H1 (cell line): ENCODE data around the gene PGAM5. TPM values are rescaled to one million over a fixed set of nuclear protein-coding genes. Genes with fewer than 3 reads are reported as not detected.

Source experiments
- CTCF ChIA-PET: fragments of 300-600 bp; sonication (Branson Sonifier 250); formaldehyde crosslinking; loops from one replicate; lab custom pipeline; 2021; ENCODE audit not compliant: partially characterized antibody; lab: Charles Lee
- POLR2A ChIA-PET: fragments of 300-600 bp; sonication (Branson Sonifier 250); formaldehyde crosslinking; loops from one replicate; lab custom pipeline; 2021; ENCODE audit warnings: inconsistent platforms; ENCODE audit not compliant: partially characterized antibody; lab: Charles Lee
- DNase-seq, 2 experiments: peaks; one replicate each; pipeline versions ENCODE4 v3.0.0 to v3.0.0-alpha.2; 2010 to 2022; ENCODE audit warnings: low spot score in 2 of 2, low read depth in 1 of 2, mixed read lengths in 1 of 2
- FAIRE-seq: peaks from 2 replicates; lab custom pipeline; 2011; peaks lifted over from hg19 to GRCh38; lab: Jason Lieb, UNC
- H2AFZ ChIP-seq: 2 replicates; pipeline ENCODE4 v1.8.1; 2012; ENCODE audit warnings: low read length, inconsistent platforms
- H2AK5ac ChIP-seq: 2 replicates; pipeline ENCODE4 v1.6.1; 2013; ENCODE audit warnings: low read depth, low read length
- H2BK120ac ChIP-seq: replicated peaks from 2 replicates; pipeline ENCODE3; 2013; ENCODE audit warnings: low read depth, low read length, inconsistent platforms
- H2BK12ac ChIP-seq: 2 replicates; pipeline ENCODE4 v1.6.1; 2013; ENCODE audit warnings: low read depth, low read length
- H2BK15ac ChIP-seq: 2 replicates; pipeline ENCODE4 v1.6.1; 2013; ENCODE audit warnings: low read length
- H2BK20ac ChIP-seq: 2 replicates; pipeline ENCODE4 v1.6.1; 2013; ENCODE audit warnings: low read length
- H2BK5ac ChIP-seq: 2 replicates; pipeline ENCODE4 v1.6.1; 2013; ENCODE audit warnings: low read depth, low read length
- H3K14ac ChIP-seq: 2 replicates; pipeline ENCODE4 v1.6.1; 2013; ENCODE audit warnings: inconsistent platforms; ENCODE audit not compliant: insufficient read length
- H3K18ac ChIP-seq: 2 replicates; pipeline ENCODE4 v1.6.1; 2013; ENCODE audit warnings: low read length; ENCODE audit errors: extremely low read depth
- H3K23ac ChIP-seq: 2 replicates; pipeline ENCODE4 v1.6.1; 2013; ENCODE audit warnings: inconsistent platforms; ENCODE audit not compliant: insufficient read length
- H3K23me2 ChIP-seq: 2 replicates; pipeline ENCODE4 v1.6.1; 2013; ENCODE audit warnings: low read depth, low read length
- H3K27ac ChIP-seq: 2 replicates; pipeline ENCODE4 v1.6.1; 2011; ENCODE audit warnings: low read depth, low read length, inconsistent platforms
- H3K27me3 ChIP-seq, 4 experiments: replicated peaks in 1 of 4; 1 replicate in 1 of 4; 2 replicates in 3 of 4; pipeline versions ENCODE4 v1.6.1 to v1.8.1; 2011 to 2013; ENCODE audit warnings: low read length in 3 of 4, mild to moderate bottlenecking in 3 of 4, inconsistent platforms in 2 of 4, mixed read lengths in 2 of 4, moderate library complexity in 1 of 4; ENCODE audit not compliant: control insufficient read depth in 3 of 4, insufficient read depth in 3 of 4; ENCODE audit errors: extremely low read depth in 1 of 4
- H3K36me3 ChIP-seq, 4 experiments: 2 replicates each; pipeline versions ENCODE4 v1.6.1 to v1.8.1; 2011 to 2013; ENCODE audit warnings: mild to moderate bottlenecking in 4 of 4, low read length in 3 of 4, moderate library complexity in 2 of 4, control low read depth in 1 of 4, inconsistent platforms in 1 of 4; ENCODE audit not compliant: insufficient read depth in 4 of 4, control insufficient read depth in 2 of 4
- H3K4ac ChIP-seq: replicated peaks from 2 replicates; pipeline ENCODE3; 2013; ENCODE audit warnings: low read length, low read depth, mixed read lengths, inconsistent platforms; ENCODE audit not compliant: insufficient read length
- H3K4me1 ChIP-seq, 4 experiments: replicated peaks in 1 of 4; 1 replicate in 1 of 4; 2 replicates in 3 of 4; pipeline versions ENCODE4 v1.6.1 to v1.8.1; 2011 to 2013; ENCODE audit warnings: low read length in 3 of 4, inconsistent platforms in 2 of 4, mixed read lengths in 1 of 4; ENCODE audit not compliant: insufficient read depth in 4 of 4, control insufficient read depth in 3 of 4
- H3K4me2 ChIP-seq, 2 experiments: 2 replicates each; pipeline versions ENCODE4 v1.6.1 to v1.8.1; 2011 to 2013; ENCODE audit warnings: low read depth in 2 of 2, low read length in 2 of 2, control low read depth in 1 of 2, inconsistent platforms in 1 of 2, mild to moderate bottlenecking in 1 of 2; ENCODE audit not compliant: insufficient read depth in 1 of 2
- H3K4me3 ChIP-seq, 4 experiments: fragments of 200-600, 300-600 bp in 1 of 4; sonication (generic), shearing (Covaris generic), sonication (Bioruptor Twin) in 1 of 4; 2 replicates each; pipeline versions ENCODE4 v1.5.1 to v1.8.1; 2011 to 2016; ENCODE audit warnings: low read length in 4 of 4, low read depth in 3 of 4, control low read depth in 2 of 4, inconsistent platforms in 2 of 4, mild to moderate bottlenecking in 2 of 4, mixed read lengths in 1 of 4, moderate library complexity in 1 of 4; ENCODE audit not compliant: insufficient read depth in 2 of 4; ENCODE audit errors: extremely low read depth in 1 of 4
- H3K56ac ChIP-seq: replicated peaks from 2 replicates; pipeline ENCODE3; 2013; ENCODE audit warnings: low read depth, mild to moderate bottlenecking, mixed read lengths, low read length, inconsistent platforms; ENCODE audit not compliant: insufficient read length
- H3K79me1 ChIP-seq: 2 replicates; pipeline ENCODE4 v1.6.1; 2013; ENCODE audit warnings: low read depth, low read length, control low read depth
- H3K79me2 ChIP-seq, 2 experiments: 2 replicates each; pipeline versions ENCODE4 v1.6.1 to v1.8.1; 2012 to 2013; ENCODE audit warnings: low read length in 2 of 2, mild to moderate bottlenecking in 2 of 2, inconsistent platforms in 1 of 2; ENCODE audit not compliant: insufficient read depth in 2 of 2, control insufficient read depth in 1 of 2
- H3K9ac ChIP-seq, 4 experiments: replicated peaks in 1 of 4; 1 replicate in 1 of 4; 2 replicates in 3 of 4; pipeline versions ENCODE4 v1.6.1 to v1.8.1; 2011 to 2013; ENCODE audit warnings: low read depth in 3 of 4, low read length in 3 of 4, control low read depth in 2 of 4, mild to moderate bottlenecking in 2 of 4, moderate library complexity in 2 of 4, inconsistent platforms in 1 of 4; ENCODE audit errors: extremely low read depth in 1 of 4
- H3K9me3 ChIP-seq, 2 experiments: 2 replicates each; pipeline versions ENCODE4 v1.6.1 to v1.8.1; 2012 to 2013; ENCODE audit warnings: mild to moderate bottlenecking in 2 of 2, moderate library complexity in 2 of 2, control low read depth in 1 of 2, inconsistent platforms in 1 of 2, low read depth in 1 of 2, low read length in 1 of 2, mixed read lengths in 1 of 2; ENCODE audit not compliant: insufficient read depth in 2 of 2
- H4K20me1 ChIP-seq, 2 experiments: replicated peaks in 1 of 2; 2 replicates each; pipeline versions ENCODE3 to v1.8.1; 2011 to 2013; ENCODE audit warnings: inconsistent platforms in 2 of 2, low read length in 2 of 2, mild to moderate bottlenecking in 1 of 2; ENCODE audit not compliant: insufficient read depth in 2 of 2, control insufficient read depth in 1 of 2
- H4K5ac ChIP-seq: 2 replicates; pipeline ENCODE4 v1.6.1; 2013; ENCODE audit warnings: low read length, low read depth, mixed read lengths, inconsistent platforms; ENCODE audit not compliant: insufficient read length
- H4K8ac ChIP-seq: 2 replicates; pipeline ENCODE4 v1.8.0; 2013; ENCODE audit warnings: mild to moderate bottlenecking, moderate library complexity, low read length, inconsistent platforms; ENCODE audit not compliant: insufficient read depth; ENCODE audit errors: extremely low read depth
- H4K91ac ChIP-seq: replicated peaks from 2 replicates; pipeline ENCODE3; 2013; ENCODE audit warnings: low read length, mixed read lengths, inconsistent platforms; ENCODE audit not compliant: insufficient read length
- BCL11A ChIP-seq, 2 experiments: IDR thresholded peaks; one replicate each; pipeline ENCODE4 v1.6.1; 2011; ENCODE audit warnings: low read depth in 2 of 2, low read length in 2 of 2, mild to moderate bottlenecking in 2 of 2
- CBX8 ChIP-seq: fragments of 300-800, 300-1000 bp; sonication (generic); IDR thresholded peaks from 2 replicates; pipeline ENCODE4 v1.7.1; 2016; ENCODE audit warnings: low read depth, low read length, borderline replicate concordance
- EZH2 ChIP-seq: fragments of 200-600 bp; sonication (generic); IDR thresholded peaks from 2 replicates; pipeline ENCODE4 v1.7.1; 2012; ENCODE audit warnings: low read depth, mild to moderate bottlenecking, moderate library complexity, low read length, inconsistent platforms; ENCODE audit not compliant: severe bottlenecking
- HDAC2 ChIP-seq, 2 experiments: fragments of 300-600 bp in 1 of 2; sonication (generic) in 1 of 2; IDR thresholded peaks; 2 replicates each; pipeline ENCODE4 v1.6.1; 2011 to 2012; ENCODE audit warnings: low read depth in 2 of 2, low read length in 2 of 2, mild to moderate bottlenecking in 2 of 2, moderate library complexity in 2 of 2, borderline replicate concordance in 1 of 2, inconsistent platforms in 1 of 2
- RFX5 ChIP-seq: IDR thresholded peaks from 2 replicates; pipeline ENCODE4 v1.6.1; 2011; ENCODE audit warnings: low read depth, low read length, improper control_type of control experiment, borderline replicate concordance
- TAF7 ChIP-seq: optimal IDR thresholded peaks from 2 replicates; pipeline ENCODE3; 2011; ENCODE audit warnings: low read depth, mild to moderate bottlenecking, inconsistent platforms, low read length, moderate library complexity, borderline replicate concordance
- TEAD4 ChIP-seq: IDR thresholded peaks from 2 replicates; pipeline ENCODE4 v1.6.1; 2012; ENCODE audit warnings: low read depth, low read length, inconsistent platforms, mixed read lengths
- USF2 ChIP-seq: IDR thresholded peaks from 2 replicates; pipeline ENCODE4 v1.6.1; 2011; ENCODE audit warnings: low read length, improper control_type of control experiment
- whole genome bisulfite sequencing, 2 experiments: shearing (Covaris generic) in 1 of 2; methylation state at CpG; one replicate each; pipeline versions ENCODE4 v1.1.6 to v1.1.7; 2013 to 2015; ENCODE audit warnings: low lambda C conversion rate in 2 of 2, mixed read lengths in 2 of 2, inconsistent platforms in 1 of 2, low coverage in 1 of 2, missing lambda C conversion rate in 1 of 2; ENCODE audit not compliant: insufficient replicate concordance in 2 of 2, insufficient coverage in 1 of 2, insufficient read length in 1 of 2; ENCODE audit errors: extremely low coverage in 1 of 2, missing lambda C conversion rate in 1 of 2; 5-methylcytosine and 5-hydroxymethylcytosine counted together
- polyA plus RNA-seq, 7 experiments: library from polyadenylated mRNA; depleted of rRNA in 3 of 7; stranded (reverse) in 5 of 7; unstranded in 2 of 7; fragments of >200 nt in 5 of 7; fragments of 200-250 nt in 2 of 7; gene quantifications; 1 replicate in 5 of 7; 2 replicates in 1 of 7; 4 replicates in 1 of 7; pipeline versions ENCODE4 v1.2.1 to v1.2.3, GENCODE V29; 2011 to 2013; ENCODE audit warnings: missing spikeins in 2 of 7, mixed read lengths in 2 of 7
- total RNA-seq: library from RNA; stranded (reverse); fragmentation: NEBNext Ultra II Directional; extraction: Animal tissue kit (Norgen Biotek cat#: 25700); gene quantifications from 2 replicates; pipeline ENCODE4 v1.2.1, GENCODE V29; 2021

PGAM5 gene
- total and polyA plus RNA-seq, 2 of the 8 experiments (the other 6 are each of a cell fraction or from before 2014, with no cell fraction given) = 66.4 to 84.0 TPM

GRCh38 chr12:132668191-132669088, 42.2 kb upstream of the PGAM5 start:
- no peaks in the 10 kb centered on the region for H3K9me3 ChIP-seq
- no peaks in the 10 kb centered on the region; the same call in 1 of the 2 replicates for H3K79me1 ChIP-seq
- no peaks in the 10 kb centered on the region for H3K27me3 ChIP-seq
- ChIA-PET CTCF (interaction anchor here (0.7 to 0.9 kb wide), 2 partner anchors 97 to 111 kb away, joined by 3 to 5 read pairs; no protein-coding TSS in a partner anchor), POLR2A (no interaction called here)
- no peak overlapping the region for H2BK120ac ChIP-seq
- H3K4me2 ChIP-seq = no peak overlapping the region
- FAIRE-seq (no peak), DNase-seq (no peak)
- H3K56ac ChIP-seq = no peak overlapping the region
- no peaks in the 10 kb centered on the region for H3K23me2 ChIP-seq
- H3K23ac ChIP-seq = no peak overlapping the region
- no peaks in the 10 kb centered on the region for H3K79me2 ChIP-seq
- no peak overlapping the region for H3K4me3 ChIP-seq
- no peak overlapping the region for H2BK20ac ChIP-seq
- no peak overlapping the region for H3K27ac ChIP-seq
- H3K9ac ChIP-seq = no peak overlapping the region
- no peak overlapping the region for H4K8ac ChIP-seq
- H3K18ac ChIP-seq = no peak overlapping the region
- no peak overlapping the region for H3K14ac ChIP-seq
- no peak overlapping the region for H3K4ac ChIP-seq
- peaks cover 6 to 24% of the 10 kb centered on the region in 2 experiments for H4K20me1 ChIP-seq
- H2BK5ac ChIP-seq = no peak overlapping the region
- no peaks in the 10 kb centered on the region for H3K4me1 ChIP-seq
- H4K91ac ChIP-seq = no peak overlapping the region
- 88% methylated on average over 20 of the region's 30 CpGs; no CpG with 5 or more reads in 1 of the 2 experiments for WGBS, 2 experiments
- no peak overlapping the region for H2BK15ac ChIP-seq
- no peak overlapping the region for H2AFZ ChIP-seq
- H3K36me3 ChIP-seq = peaks cover 53 to 89% (median 76%) of the 10 kb centered on the region in 4 experiments
- no peak overlapping the region for H2BK12ac ChIP-seq
- no peak overlapping the region for H2AK5ac ChIP-seq
- H4K5ac ChIP-seq = no peak overlapping the region
- TF ChIP-seq TAF7 = no peak
- no peak for TF ChIP-seq USF2
- no peak for TF ChIP-seq EZH2
- no peak for TF ChIP-seq TEAD4
- no peak for TF ChIP-seq BCL11A (IDR thresholded peaks at IDR 0.05; ENCODE audit: low read depth in 2 of 2, low read length in 2 of 2)
- no peak for TF ChIP-seq CBX8
- no peak for TF ChIP-seq RFX5
- no peak for TF ChIP-seq HDAC2 (IDR thresholded peaks at IDR 0.05; ENCODE audit: borderline replicate concordance in 1 of 2, low read depth in 2 of 2, low read length in 2 of 2)
